HS-5 (cell line): ENCODE results near the gene CD3E.

ENCODE experiments used
- DNase-seq: peaks from one replicate; pipeline ENCODE4 v3.0.0-alpha.2; 2012; ENCODE audit warnings: low read depth

CD3E gene

DNA sequence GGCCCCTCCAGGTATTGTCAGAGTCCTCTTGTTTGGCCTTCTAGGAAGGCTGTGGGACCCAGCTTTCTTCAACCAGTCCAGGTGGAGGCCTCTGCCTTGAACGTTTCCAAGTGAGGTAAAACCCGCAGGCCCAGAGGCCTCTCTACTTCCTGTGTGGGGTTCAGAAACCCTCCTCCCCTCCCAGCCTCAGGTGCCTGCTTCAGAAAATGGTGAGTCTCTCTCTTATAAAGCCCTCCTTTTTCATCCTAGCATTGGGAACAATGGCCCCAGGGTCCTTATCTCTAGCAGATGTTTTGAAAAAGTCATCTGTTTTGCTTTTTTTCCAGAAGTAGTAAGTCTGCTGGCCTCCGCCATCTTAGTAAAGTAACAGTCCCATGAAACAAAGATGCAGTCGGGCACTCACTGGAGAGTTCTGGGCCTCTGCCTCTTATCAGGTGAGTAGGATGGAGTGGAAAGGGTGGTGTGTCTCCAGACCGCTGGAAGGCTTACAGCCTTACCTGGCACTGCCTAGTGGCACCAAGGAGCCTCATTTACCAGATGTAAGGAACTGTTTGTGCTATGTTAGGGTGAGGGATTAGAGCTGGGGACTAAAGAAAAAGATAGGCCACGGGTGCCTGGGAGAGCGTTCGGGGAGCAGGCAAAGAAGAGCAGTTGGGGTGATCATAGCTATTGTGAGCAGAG, at the start of gene CD3E:
CD3E (plus strand) TSS at position 163 of the 681 bp plus-strand sequence; CDS start at position 386, 223 bp downstream.
- no peak for DNase-seq

DNA sequence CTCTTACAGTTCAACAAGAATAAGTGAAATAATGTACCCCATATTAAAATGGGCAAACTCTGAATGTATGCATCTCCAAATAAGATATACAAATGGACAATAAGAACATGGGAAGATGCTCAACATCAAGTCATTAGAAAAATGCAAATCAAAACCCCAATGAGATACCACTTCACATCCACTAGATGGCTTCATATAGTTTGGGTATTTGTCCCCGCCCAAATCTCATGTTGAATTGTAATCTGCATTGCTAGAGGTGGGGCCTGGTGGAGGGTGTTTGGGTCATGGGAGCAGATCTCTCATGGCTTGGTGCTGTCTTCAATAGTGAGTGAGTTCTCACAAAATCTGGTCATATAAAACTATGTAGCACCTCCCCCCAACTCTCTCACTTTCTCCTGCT, 46.1 kb upstream of the CD3E start:
- DNase-seq = no peak

DNA sequence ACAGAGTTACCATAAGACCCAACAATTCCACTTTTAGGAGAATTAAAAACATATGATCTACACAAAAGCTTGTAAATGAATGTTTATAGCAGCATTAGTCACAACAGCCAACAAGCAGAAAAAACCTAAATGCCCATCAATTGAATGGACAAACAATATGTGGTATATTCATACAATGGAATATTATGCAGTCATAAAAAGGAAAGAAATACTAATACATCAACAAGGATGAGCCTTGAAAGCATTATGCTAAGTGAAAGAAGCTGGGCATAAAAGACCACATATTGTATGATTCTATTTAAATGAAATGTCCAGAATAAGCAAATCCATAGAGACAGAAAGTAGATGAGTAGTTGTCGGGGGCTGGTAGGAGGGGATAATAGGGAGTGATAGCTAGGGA, 45.4 kb upstream of the CD3E start:
- no peak for DNase-seq

DNA sequence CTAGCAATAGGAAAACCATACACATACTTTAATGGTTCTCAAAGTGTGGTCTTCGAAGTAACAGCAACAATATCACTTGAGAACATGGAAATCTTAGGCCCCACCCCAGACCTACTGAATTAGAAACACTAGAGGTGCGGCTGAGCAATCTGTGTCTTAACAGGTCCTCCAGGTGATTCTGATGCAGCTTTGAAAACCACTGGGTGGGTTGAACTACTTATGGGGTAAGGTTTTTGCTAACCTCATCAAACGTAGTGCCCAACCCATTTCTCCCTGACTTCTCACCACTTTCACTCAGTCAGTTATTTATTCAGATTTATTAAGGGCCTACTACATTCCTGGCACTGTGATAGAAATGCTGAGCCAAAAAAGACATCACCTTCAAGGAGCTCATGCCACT, 44.2 kb upstream of the CD3E start:
- DNase-seq = no peak

DNA sequence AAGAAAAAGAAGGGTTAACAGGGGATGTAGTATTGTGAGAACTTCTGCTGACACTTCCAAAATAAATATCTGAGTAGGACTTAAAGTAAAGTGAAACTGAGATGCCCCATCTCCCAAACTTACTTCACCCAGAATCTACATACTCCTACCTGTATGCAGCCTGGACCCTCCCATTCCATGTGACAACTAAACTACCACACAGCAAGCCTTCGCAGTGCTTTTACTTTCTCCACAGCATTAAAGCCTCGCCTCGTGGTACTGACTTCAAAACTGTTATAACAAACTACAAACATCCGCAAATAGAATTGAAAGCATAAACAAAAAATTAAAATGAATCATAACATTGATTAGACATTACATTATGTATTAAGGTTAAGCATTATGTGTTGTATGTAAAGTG, 41.4 kb upstream of the CD3E start:
- no peak for DNase-seq

DNA sequence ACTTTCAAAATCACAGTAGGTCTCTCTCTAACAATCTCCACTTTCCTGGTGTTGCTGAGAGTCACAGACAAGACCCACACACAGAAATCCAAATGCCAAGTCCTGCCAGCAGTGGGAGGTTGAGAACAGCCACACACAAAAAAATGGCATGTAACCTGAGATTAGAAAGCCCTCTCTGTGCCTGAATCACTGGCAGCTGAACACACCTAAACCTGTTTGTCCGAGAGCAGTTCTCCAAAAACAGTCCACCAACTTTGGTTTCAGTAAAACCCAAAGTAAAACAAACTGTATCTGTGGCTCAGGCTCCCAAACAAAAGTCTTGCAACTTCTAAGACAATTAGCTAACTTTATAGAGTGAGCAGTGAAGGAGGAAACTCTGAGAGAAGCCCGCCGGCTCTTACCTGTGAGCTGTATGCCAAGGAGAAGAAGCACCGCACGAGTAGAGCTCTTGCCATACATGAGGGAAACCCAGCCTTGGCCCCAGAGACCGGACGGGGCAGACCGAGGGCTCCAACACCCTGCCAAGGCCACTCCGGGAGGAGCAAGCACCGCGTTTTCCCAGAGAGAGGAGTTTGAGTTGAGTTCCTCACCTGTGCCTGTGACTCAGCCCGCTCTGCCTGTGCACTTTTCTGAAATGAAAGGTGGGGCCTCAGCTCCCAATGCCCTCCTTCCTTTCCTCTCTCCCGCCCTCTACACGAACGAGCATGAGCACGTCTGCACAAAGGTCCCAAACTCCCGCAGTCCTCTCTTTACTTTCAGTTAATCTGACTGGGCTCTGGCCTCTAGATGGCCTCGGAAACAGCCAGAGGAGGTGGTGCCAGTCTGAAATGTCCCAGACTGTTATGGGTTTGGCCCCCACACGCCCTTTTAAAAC, 40.6 kb upstream of the CD3E start, which contains the start of gene MPZL2:
MPZL2 (minus strand) TSS at position 603 of the 874 bp plus-strand sequence; CDS start at position 459, 144 bp downstream.
- DNase-seq = no peak

DNA sequence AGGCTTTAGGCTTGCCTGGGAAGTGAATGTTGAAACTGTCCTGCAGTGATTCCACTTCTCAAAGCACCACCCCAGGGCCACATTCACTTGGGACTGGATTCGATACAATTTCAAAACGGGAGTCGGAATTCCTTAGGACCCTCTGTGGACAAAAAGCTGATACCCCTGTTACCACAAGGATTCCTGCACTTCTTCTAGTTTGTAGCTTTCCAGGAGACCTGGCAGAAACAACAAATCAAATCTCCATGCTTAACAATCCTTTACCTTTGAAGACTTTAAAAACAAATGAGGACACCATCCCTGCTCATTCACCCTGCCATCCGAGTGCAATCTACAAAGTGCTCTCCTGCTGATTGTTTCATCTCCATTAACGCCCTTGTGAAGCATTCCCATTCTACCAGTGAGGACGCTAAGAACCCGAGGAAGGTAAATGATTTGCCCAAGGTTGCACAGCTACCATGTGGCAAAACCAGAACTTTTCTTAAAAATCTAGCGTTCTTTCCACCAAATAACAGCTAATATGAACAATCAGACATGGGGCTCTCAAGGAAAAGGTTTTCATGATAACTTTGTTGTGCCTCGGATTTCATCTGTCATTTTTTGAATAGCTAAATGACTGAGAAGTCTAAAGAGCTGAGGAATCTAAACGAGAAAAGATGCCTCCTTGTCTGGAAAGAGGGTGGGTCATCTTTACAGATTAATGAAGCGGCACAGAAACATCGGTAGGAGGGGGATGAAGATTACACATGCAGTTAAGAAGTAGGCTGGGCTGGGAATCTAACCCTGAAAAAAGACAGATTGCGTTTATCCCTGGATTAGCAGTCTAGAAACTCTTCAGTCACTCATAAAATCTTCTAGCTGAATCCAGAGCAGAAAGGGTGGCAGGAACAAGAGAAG, 39.7 kb upstream of the CD3E start:
- DNase-seq = no peak

DNA sequence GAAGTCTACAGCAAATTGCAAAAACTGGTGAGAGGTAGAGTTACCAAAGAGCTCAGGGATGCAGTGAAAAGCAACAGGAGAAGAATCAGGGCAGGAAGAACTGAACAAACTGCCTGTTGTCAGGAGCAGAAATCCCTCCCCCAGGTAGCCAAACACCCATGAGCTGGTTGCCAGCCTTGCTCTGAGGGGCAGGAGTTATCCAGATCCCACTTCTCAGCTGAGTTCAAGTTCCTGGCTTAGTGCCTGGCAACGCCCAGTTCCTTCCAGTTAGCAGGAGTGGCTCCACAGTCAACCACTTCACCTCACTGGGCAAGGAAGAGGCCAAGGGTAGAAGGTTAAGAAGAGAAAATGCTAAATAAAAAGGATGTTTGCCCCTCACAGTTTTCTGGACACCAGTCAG, 38.6 kb upstream of the CD3E start:
- no peak for DNase-seq

DNA sequence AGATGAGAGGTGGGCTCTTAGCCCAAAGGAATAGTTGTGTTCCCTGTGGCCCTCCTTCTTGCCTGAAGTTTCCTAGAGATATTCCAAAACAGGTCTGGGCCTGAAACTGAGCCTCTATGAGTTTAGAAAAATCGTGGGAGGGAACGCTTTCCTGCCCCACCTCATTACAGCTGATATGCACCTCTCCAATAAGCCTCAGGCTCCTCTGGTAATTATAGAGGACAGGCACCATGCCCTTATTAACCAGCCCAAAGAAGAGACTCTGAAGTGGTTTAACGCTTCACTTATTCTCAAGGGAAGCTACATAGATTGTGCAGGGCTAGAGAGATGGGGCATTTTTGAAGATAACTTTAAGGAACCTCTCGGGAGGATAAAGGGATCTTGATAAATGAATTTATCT, 37.0 kb upstream of the CD3E start:
- DNase-seq = no peak

DNA sequence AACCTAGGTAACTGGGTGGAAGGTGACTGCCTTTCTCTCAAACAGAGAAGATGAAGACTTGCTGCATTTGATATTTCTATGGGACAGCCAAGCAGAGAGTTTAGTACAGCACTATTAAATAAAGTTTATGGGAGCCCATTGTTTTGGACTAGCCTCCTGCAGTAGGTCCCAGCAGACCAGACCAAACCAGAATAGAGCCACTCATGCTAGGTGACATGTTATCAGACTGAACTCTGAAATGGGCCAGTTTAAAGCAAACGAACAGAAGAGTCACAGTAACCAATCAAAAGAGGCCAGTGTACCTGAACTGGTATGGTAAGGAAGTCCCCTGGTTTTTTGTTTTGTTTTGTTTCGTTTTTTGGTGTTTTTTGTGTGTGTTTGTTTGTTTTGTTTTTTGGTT, 32.5 kb upstream of the CD3E start:
- DNase-seq = no peak

DNA sequence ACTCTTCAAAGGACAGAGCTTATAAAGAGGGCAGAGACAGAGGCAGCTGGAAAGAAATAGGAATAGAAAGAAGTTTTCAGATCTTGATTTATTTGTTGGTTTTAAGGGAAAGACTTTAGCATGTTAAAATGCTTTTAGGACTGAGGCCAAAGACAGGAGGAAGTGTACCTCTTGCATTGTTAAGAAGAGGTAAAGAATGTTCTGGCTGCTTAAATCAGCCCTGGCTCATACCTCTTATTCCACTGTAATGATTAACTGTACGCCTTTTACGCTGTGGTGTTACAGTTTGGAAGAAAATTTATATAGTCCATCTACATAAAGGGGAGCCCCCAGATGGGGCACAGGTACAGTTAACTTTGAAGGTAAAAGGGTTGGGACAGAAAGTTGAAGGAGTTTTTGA, 30.3 kb upstream of the CD3E start:
- DNase-seq = no peak

DNA sequence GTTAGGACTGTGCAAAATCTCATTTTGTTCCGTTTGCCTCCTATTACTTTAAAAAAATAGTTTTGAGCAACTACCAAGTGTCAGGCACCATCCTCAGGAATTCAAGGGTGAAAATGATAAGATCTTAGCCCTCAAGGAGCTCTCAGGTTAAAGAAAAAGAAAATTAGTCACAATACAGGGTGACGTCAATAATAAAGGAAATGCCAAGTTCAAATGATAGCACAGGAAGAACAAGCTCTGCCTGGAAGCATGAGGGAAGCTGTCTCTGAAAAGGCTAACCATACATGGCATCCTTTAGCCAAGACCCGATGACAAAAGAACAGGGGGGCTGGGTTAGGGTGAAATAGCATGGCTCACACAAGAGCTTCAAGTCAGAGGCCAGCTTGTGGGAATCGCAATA, 29.4 kb upstream of the CD3E start:
- DNase-seq = no peak

DNA sequence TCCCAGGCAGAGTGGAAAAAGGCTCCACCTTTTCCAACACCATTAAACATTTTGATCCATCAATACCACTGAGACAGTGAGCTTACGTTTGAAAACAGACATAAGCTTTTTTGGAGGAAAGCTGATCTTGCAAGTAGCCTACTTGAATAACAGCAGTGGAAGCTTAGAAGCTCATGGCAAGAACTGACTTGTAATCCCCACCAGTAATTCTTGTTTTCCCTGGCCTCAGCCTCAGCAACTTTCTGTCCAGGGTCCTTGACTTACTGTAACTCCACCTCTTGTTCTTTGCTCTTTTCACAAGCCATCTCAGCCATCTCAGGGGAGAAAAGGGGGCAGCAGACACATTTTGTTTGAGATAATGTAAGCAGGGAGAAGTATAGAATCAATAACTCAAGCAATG, 28.1 kb upstream of the CD3E start:
- DNase-seq = no peak

DNA sequence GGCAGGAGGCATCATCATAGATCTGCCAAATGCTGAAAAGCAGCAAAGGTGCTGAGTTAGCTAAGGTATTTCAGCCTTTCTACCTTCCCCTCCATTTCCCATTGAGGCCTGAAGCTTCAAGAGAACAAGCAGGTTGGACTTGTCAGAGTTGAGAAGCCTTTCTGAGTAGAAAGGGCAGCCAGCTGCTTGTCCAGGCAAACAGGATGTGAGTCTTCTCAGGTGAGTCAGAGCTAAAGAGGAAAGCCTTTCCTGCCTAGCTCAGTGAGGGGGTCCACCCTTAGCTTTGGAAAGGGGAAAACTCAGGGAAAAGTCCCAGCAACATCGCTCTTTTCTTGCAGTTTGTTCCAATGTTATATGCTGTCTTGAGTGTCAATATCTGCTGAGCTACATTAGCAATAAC, 27.2 kb upstream of the CD3E start:
- peak; percentile 15 for DNase-seq

DNA sequence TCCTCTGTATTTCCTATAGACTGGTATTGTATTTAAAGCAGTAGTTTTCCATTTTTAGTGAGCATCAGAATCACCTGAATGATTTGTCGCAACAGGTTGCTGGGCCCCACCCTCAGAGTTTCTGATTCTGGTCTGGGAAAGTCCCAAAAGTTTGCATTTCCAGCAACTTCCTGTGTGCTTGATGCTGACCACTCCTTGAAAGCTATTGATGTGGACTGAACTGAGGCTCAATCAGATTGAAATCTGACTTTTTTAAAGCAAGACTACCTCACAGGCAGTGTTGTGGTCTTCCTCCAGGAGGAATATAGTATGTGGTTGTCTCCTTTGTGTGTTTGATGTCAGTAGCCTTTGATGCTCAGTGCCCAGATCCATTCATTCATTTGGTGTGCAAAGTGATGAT, 23.2 kb upstream of the CD3E start:
- DNase-seq = no peak

DNA sequence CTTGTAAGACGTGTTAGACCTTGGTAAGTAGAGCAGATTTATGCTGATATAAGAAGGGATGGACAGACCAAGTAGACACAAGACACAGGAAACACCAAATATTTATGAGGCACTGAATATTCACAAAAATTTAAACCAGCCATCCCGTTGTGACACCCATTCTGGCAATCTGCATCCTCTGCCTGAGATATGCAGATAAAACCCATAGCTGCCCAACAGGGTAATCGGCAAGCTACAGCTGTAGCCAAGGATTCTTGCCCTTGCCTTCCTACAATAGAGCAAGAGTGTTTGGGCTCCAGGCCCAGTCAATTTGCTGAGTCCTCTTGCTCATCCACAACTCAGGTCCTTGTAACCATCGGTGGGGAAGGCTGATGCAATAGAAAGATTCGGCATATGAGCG, 21.9 kb upstream of the CD3E start:
- no peak for DNase-seq

DNA sequence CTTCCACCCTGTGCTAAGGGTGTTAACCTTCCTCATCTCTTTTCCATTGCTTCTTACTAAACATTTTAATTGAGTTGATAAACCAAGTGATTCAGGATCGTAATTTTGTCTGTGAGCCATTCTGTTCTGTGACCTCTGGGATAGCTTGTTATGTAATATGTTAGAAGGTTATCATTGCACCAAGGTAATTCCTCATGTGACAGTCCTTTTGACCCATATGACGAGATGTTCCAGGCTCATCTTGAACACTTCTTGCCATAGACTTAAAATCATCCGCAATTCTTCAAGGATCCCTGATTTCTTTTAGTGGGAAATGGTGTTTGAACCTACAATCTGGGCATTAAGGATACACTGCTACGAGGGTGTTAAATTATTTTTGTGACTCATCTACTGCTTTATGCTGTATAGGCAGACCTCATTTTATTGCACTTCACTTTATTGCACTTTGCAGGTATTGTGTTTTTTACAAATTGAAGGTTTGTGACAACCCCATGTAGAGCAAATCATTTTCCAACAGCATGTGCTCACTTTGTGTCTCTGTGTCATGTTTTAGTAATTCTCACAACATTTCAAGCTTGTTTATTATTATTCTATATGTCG, 21.4 kb upstream of the CD3E start:
- no peak for DNase-seq

DNA sequence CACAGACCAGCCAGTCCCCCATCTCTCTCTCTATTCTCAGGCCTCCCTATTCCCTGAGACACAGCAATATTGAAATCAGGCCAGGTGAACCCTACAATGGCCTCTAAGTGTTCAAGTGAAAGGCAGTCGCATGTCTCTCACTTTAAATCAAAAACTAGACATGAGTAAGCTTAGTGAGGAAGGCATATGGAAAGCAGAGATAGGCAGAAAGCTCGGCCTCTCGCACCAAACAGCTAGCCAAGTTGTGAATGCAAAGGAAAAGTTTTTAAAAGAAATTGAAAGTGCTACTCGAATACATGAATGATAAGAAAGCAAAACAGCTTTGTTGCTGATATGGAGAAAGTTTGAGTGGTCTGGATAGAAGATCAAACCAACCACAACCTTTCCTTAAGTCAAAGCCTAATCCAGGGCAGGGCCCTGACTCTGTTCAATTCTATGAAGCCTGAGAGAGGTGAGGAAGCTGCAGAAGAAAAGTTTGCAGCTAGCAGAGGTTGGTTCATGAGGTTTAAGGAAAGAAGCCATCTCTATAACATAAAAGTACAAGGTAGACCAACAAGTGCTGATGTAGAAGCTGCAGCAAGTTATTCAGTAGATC, 20.7 kb upstream of the CD3E start:
- no peak for DNase-seq

DNA sequence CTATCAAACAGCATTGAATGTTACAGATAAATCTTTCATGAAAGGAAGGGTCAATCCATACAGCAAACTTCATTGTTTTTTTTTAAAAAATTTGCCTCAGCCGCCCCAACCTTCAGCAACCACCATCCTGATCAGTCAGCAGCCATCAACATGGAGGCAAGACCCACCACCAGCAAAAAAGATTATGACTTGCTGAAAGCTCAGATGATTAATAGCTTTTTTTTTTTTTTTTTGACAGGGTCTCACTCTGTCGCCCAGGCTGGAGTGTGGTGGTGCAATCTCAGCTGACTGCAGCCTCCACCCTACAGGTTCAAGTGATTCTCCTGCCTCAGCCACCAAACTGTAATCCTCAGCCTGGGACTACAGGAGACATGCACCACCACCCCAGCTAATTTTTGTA, 18.0 kb upstream of the CD3E start:
- DNase-seq = no peak

DNA sequence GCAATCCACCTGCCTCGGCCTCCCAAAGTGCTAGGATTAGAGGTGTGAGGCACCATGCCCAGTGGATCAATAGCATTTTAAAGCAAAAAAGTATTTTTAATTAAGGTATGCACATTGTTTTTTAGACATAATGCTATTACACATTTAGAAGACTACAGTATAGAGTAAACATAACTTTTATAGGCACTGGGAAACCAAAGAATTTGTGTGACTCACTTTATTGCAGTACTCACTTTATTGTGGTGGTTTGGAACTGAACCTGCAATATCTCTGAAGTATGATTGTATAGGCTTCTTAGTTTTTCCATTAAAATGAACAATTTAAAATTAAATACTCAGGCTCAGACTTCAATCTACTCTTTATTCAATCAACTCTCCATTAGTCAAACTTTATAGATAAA, 17.5 kb upstream of the CD3E start:
- no peak for DNase-seq

DNA sequence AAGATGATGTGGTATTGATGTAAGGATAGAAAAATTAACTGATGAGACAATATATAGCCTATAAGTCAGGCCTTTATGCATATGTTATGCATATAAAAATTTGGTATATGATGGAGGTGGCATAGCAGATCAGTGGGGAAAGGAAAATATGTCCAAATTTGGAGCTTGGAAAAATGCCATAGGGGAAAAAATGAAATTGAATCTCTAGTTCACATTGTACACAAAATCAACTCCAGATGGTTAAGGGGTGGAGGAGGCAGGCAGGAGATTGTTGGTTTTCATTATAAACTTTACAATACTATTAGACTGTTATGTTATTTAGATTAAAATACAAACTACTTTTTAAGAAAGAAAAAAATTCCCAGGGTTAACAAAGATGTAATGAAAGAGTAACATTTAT, 15.1 kb upstream of the CD3E start:
- no peak for DNase-seq

DNA sequence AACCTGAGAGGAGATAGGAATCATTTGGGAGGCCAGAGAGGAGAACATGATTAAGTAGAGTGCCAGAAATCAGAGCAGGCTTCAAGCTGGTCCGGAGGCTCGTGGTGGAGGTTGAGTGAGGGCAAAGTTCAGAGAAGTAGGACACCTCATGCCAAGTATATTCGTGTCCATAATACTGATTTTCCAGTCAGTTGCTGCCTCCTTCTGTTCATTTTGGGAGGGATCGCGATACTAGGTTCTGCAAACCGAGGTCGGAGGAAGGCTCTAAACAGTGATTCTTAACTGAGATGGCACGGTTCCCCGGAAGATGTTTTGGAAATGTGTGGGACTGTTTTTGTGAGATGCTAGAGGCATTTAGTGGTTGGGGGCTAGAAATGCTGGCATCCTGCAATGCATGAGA, 13.6 kb upstream of the CD3E start:
- DNase-seq = no peak
